ENCODE data around the gene CHEK2.

DNA sequence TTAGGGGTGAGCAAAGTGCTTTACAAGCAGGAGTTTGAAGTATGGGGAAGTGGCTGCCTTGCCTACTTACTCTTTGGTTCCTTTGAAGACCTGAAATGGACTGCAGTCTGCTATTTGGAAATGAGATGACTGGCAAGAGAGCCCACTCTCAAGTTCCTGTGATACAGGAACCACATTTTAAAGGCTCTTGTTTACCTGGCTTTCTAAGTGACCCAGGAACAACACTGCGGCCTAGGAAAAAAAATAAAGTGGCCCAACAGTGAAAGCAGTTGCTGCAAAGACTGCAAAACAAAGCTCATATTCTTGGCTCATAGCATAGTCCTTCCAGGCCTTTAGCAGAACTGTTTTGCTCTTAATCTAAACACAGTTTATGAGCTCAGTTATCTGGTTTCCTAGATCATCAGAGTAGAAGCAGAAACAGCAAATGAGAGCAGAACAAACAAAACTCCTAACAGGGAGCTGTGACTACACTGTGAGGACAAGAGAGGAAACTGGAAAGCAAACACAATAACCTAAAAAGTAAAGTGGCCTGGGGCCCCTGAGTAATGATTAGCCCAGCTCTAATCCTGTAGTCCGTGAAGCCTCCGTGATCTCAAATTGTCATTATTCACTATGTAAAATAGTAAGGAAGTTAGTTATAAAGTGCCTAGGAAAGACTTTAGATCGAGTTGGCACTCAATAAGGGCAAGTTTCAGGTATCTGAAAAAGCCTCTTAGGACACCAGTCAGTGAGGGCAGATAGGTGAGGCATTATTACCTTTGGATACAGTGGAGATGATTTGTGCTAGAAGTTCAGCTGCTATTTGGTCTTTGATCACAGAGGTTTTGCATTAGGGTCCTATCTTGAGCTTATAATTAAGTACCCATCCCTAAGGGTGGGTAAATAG, 42.4 kb upstream of the CHEK2 start:
- TF ChIP-seq, protein P1, sequence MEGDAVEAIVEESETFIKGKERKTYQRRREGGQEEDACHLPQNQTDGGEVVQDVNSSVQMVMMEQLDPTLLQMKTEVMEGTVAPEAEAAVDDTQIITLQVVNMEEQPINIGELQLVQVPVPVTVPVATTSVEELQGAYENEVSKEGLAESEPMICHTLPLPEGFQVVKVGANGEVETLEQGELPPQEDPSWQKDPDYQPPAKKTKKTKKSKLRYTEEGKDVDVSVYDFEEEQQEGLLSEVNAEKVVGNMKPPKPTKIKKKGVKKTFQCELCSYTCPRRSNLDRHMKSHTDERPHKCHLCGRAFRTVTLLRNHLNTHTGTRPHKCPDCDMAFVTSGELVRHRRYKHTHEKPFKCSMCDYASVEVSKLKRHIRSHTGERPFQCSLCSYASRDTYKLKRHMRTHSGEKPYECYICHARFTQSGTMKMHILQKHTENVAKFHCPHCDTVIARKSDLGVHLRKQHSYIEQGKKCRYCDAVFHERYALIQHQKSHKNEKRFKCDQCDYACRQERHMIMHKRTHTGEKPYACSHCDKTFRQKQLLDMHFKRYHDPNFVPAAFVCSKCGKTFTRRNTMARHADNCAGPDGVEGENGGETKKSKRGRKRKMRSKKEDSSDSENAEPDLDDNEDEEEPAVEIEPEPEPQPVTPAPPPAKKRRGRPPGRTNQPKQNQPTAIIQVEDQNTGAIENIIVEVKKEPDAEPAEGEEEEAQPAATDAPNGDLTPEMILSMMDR (IDR thresholded peaks at IDR 0.05): no peak
- TF ChIP-seq POLR2A (IDR thresholded peaks at IDR 0.05): no peak
- TF ChIP-seq EP300 (IDR thresholded peaks at IDR 0.05): no peak

All from ovary (tissue), 3 donors.